ENCODE data around the gene OCEL1.
"Not testable (repeated sequence)": the region's sequence is repeated elsewhere in the genome, so short reads cannot be mapped to it uniquely, and the experiment has no call there.

The OCEL1 gene

GRCh38 chr19:17266026-17266425, 40.0 kb downstream of the OCEL1 start:
- no peak for FAIRE-seq

- no peak for FAIRE-seq
These were observed 40.6 kb downstream of the OCEL1 start for GRCh38 chr19:17266589-17266974.

GRCh38 chr19:17266975-17267788, 41.2 kb downstream of the OCEL1 start, which contains the start of gene BABAM1:
Gene BABAM1, plus strand, starts transcription at chr19:17267443. Its CDS starts 1,364 bp downstream, at chr19:17268807.
- FAIRE-seq: peak; percentile 99

- FAIRE-seq: no peak
These were observed 42.7 kb downstream of the OCEL1 start for GRCh38 chr19:17268754-17269153.

- FAIRE-seq: not testable (repeated sequence)
These were observed 48.9 kb downstream of the OCEL1 start for GRCh38 chr19:17274892-17275291.

- no peak for FAIRE-seq
These were observed 49.6 kb downstream of the OCEL1 start for GRCh38 chr19:17275441-17276175.
